HepG2 (cell line): ENCODE results near the gene TM2D1. TPM values are rescaled to one million over a fixed set of nuclear protein-coding genes. Genes with fewer than 3 reads are reported as not detected.

Experiments
- CHD4 ChIP-seq: fragments of 200-600 bp; sonication (generic); IDR thresholded peaks from 2 replicates; pipeline ENCODE4 v1.7.0; 2017; ENCODE audit warnings: mild to moderate bottlenecking, low read length, borderline replicate concordance
- CTCF ChIP-seq: sonication (generic); formaldehyde crosslinking; IDR thresholded peaks from 2 replicates; pipeline ENCODE4 v1.5.0; 2020; ENCODE audit warnings: mild to moderate bottlenecking, missing genetic modification reagents, moderate library complexity
- EHMT2 ChIP-seq: fragments of 200-600 bp; sonication (generic); IDR thresholded peaks from 2 replicates; pipeline ENCODE4 v1.7.0; 2017; ENCODE audit warnings: antibody characterized with exemption, low read depth, low read length, borderline replicate concordance
- FOXK1 ChIP-seq: sonication (generic); formaldehyde crosslinking; IDR thresholded peaks from 2 replicates; pipeline ENCODE4 v1.4.0; 2020; ENCODE audit warnings: low read depth, missing genetic modification reagents, borderline replicate concordance
- HINFP ChIP-seq: sonication (generic); formaldehyde crosslinking; IDR thresholded peaks from 2 replicates; pipeline ENCODE4 v1.4.0; 2020; ENCODE audit warnings: low read depth, mild to moderate bottlenecking, missing genetic modification reagents
- PAXIP1 ChIP-seq: sonication (generic); formaldehyde crosslinking; conservative IDR thresholded peaks from 2 replicates; pipeline ENCODE4 v1.4.0; 2020; ENCODE audit warnings: mild to moderate bottlenecking, missing genetic modification reagents, moderate library complexity
- PBX2 ChIP-seq: IDR thresholded peaks from 2 replicates; pipeline ENCODE4 v1.6.1; 2016; ENCODE audit warnings: control low read depth
- RNF219 ChIP-seq: sonication (generic); formaldehyde crosslinking; IDR thresholded peaks from 2 replicates; pipeline ENCODE4 v1.5.0; 2020; ENCODE audit warnings: mild to moderate bottlenecking, missing genetic modification reagents
- SMARCC2 ChIP-seq: fragments of 450-650 bp; IDR thresholded peaks from 2 replicates; pipeline ENCODE4 v1.6.1; 2017; ENCODE audit warnings: antibody characterized with exemption, mild to moderate bottlenecking
- TSC22D2 ChIP-seq: sonication (generic); formaldehyde crosslinking; IDR thresholded peaks from 2 replicates; pipeline ENCODE4 v1.5.1; 2020; ENCODE audit warnings: missing genetic modification reagents, mild to moderate bottlenecking, borderline replicate concordance
- ZBTB33 ChIP-seq: sonication (generic); formaldehyde crosslinking; IDR thresholded peaks from 2 replicates; pipeline ENCODE4 v1.4.0; 2020; ENCODE audit warnings: missing genetic modification reagents
- ZNF501 ChIP-seq: sonication (generic); formaldehyde crosslinking; IDR thresholded peaks from 2 replicates; pipeline ENCODE4 v1.5.1; 2020; ENCODE audit warnings: mild to moderate bottlenecking, moderate library complexity, missing genetic modification reagents
- ZNF549 ChIP-seq: sonication (generic); formaldehyde crosslinking; IDR thresholded peaks from 2 replicates; pipeline ENCODE4 v1.5.0; 2020; ENCODE audit warnings: missing genetic modification reagents
- ZSCAN25 ChIP-seq: sonication (generic); formaldehyde crosslinking; IDR thresholded peaks from 2 replicates; pipeline ENCODE4 v1.8.0; 2022; ENCODE audit warnings: mild to moderate bottlenecking, missing genetic modification reagents
- polyA plus RNA-seq, 8 experiments: library from polyadenylated mRNA; depleted of rRNA in 3 of 8; stranded (reverse) in 7 of 8; unstranded in 1 of 8; fragments of >200 nt; fragmentation: Illumina TruSeq in 4 of 8; extraction: Trizol in 4 of 8; gene quantifications; 2 replicates each; pipeline versions ENCODE4 v1.2.1 to v1.2.3, GENCODE V29; 2011 to 2016; ENCODE audit warnings: low read depth in 4 of 8, missing spikeins in 1 of 8, mixed read lengths in 1 of 8; ENCODE audit not compliant: insufficient read depth in 1 of 8
- total RNA-seq, 5 experiments: library from RNA; depleted of rRNA; stranded (reverse); fragments of >200 nt; fragmentation: Illumina TruSeq; extraction: Trizol; gene quantifications; 2 replicates each; pipeline ENCODE4 v1.2.3, GENCODE V29; 2016; ENCODE audit warnings: low read depth in 1 of 5

Gene TM2D1
- total and polyA plus RNA-seq, 2 of the 13 experiments (the other 11 are each of a cell fraction or from before 2014, with no cell fraction given) = 26.6 to 49.0 TPM

- TF ChIP-seq CTCF (CRISPR knock-in tag) (peak; percentile 24; the same call in 1 of the 2 replicates), RNF219 (CRISPR knock-in tag) (no peak), SMARCC2 (no peak), TSC22D2 (peak; percentile 83; the same call in 1 of the 2 replicates), ZBTB33 (CRISPR knock-in tag) (no peak), FOXK1 (CRISPR knock-in tag) (peak; percentile 93), PBX2 (CRISPR knock-in tag) (no peak), EHMT2 (no peak; the same call in 1 of the 2 replicates), CHD4 (no peak; the same call in 1 of the 2 replicates), ZNF501 (CRISPR knock-in tag) (peak; percentile 95), ZSCAN25 (CRISPR knock-in tag) (no peak), HINFP (peak; percentile 20; the same call in 1 of the 2 replicates), PAXIP1 (CRISPR knock-in tag) (peak; percentile 44; the same call in 1 of the 2 replicates), ZNF549 (no peak)
These were observed at the start of gene TM2D1 (continued) for GRCh38 chr1:61724813-61725694.
